ENCODE results near the gene AXIN2. TPM values are rescaled to one million over a fixed set of nuclear protein-coding genes. Genes with fewer than 3 reads are reported as not detected.
A peak's percentile ranks its signal among the peaks of the same experiment; 100 is the strongest.

The AXIN2 gene
- total and polyA plus RNA-seq, 10 of the 15 experiments (the other 5 are each of a cell fraction or from before 2014, with no cell fraction given), result 0.47 to 7.8 (median 3.1) TPM

GRCh38 chr17:65553646-65554552 lies 7.5 kb downstream of the AXIN2 start:
- Histone ChIP-seq H3K9ac (ENCODE audit: control insufficient read depth, insufficient read depth, low read length) (no peak overlapping the region), H3K27me3 (replicated peaks in 1 of 2; ENCODE audit: control insufficient read depth in 2 of 2, insufficient read depth in 2 of 2, low read length in 1 of 2) (no peaks in the 10 kb centered on the region), H3K4me1 (ENCODE audit: control insufficient read depth, insufficient read depth, low read length) (peaks cover 4% of the 10 kb centered on the region; the same call in 1 of the 2 replicates), H3K9me3 (replicated peaks; ENCODE audit: control insufficient read depth, insufficient read depth, low read length) (no peaks in the 10 kb centered on the region), H2AFZ (ENCODE audit: control insufficient read depth, low read depth, low read length) (no peak overlapping the region), H3K79me2 (ENCODE audit: control insufficient read depth, insufficient read depth, low read length) (no peaks in the 10 kb centered on the region), H3K4me3 (no peak overlapping the region), H4K20me1 (ENCODE audit: control insufficient read depth, insufficient read depth) (no peaks in the 10 kb centered on the region; the same call in 1 of the 2 replicates), H3K4me2 (ENCODE audit: control insufficient read depth, insufficient read depth) (peak overlapping the region; percentile 15), H3K27ac (ENCODE audit: control insufficient read depth, insufficient read depth) (no peak overlapping the region), H3K36me3 (ENCODE audit: control insufficient read depth in 2 of 2, insufficient read depth in 2 of 2, low read length in 1 of 2) (no peaks in the 10 kb centered on the region; a peak in 1 of 4 replicates)
- POLR2A ChIA-PET, result no interaction called here
- TF ChIP-seq IKZF2 (IDR thresholded peaks at IDR 0.05) (0 out of 4 replicates have a peak, but pooled peaks of 1 of the 2 experiments have one; percentile 2), ZZZ3 (IDR thresholded peaks at IDR 0.05; ENCODE audit: control insufficient read depth, insufficient read length, low read depth) (no peak), RUNX3 (IDR thresholded peaks at IDR 0.05; ENCODE audit: low read length) (0 out of 2 replicates have a peak, but pooled peaks have one; percentile 2)
- no TSS peak for BruUV-seq (replicated peaks)
- no peak for DNase-seq (ENCODE audit: low read depth, low spot score)
- intact Hi-C loops (cut with micrococcal nuclease; ENCODE audit: unreplicated experiment), result no loop called here
- FAIRE-seq, result no peak
- CTCF ChIA-PET, result interaction anchor here (1.4 kb wide), 1 partner anchor 259 kb away, joined by 3 read pairs; no protein-coding TSS in a partner anchor
- 48% methylated on average over 10 of the region's 10 CpGs for WGBS (ENCODE audit: insufficient coverage, insufficient replicate concordance, low lambda C conversion rate, missing lambda C conversion rate)
- RAD21 ChIA-PET (ENCODE audit: unreplicated experiment), result interaction anchor here (1.2 kb wide), 1 partner anchor 241 kb away, joined by 3 read pairs; no protein-coding TSS in a partner anchor
- ATAC-seq, result 0 out of 3 replicates have a peak, but pooled peaks have one; percentile 1
- in situ Hi-C loops (cut with MboI), result loop anchor here (5.0 to 25.0 kb wide), 2 partner anchors 257 to 592 kb away; no protein-coding TSS in a partner anchor
- SMC1A ChIA-PET (ENCODE audit: uncharacterized antibody, unreplicated experiment), result no interaction called here

- H3K9ac ChIP-seq (ENCODE audit: control insufficient read depth, insufficient read depth, low read length), result no peak overlapping the region
- peaks cover 4% of the 10 kb centered on the region; the same call in 1 of the 2 replicates for H3K4me1 ChIP-seq (ENCODE audit: control insufficient read depth, insufficient read depth, low read length)
- in situ Hi-C loops (cut with MboI) (loop anchor here (5.0 to 25.0 kb wide), 2 partner anchors 256 to 591 kb away; no protein-coding TSS in a partner anchor), intact Hi-C loops (cut with micrococcal nuclease; ENCODE audit: unreplicated experiment) (no loop called here)
- FAIRE-seq, result no peak
- no peak overlapping the region for H3K4me3 ChIP-seq
- SMC1A ChIA-PET (ENCODE audit: uncharacterized antibody, unreplicated experiment), result no interaction called here
- H3K27me3 ChIP-seq (replicated peaks in 1 of 2; ENCODE audit: control insufficient read depth in 2 of 2, insufficient read depth in 2 of 2, low read length in 1 of 2), result no peaks in the 10 kb centered on the region
- peak overlapping the region; percentile 15 for H3K4me2 ChIP-seq (ENCODE audit: control insufficient read depth, insufficient read depth)
- H2AFZ ChIP-seq (ENCODE audit: control insufficient read depth, low read depth, low read length), result no peak overlapping the region
- POLR2A ChIA-PET, result no interaction called here
- no peaks in the 10 kb centered on the region; a peak in 1 of 4 replicates for H3K36me3 ChIP-seq (ENCODE audit: control insufficient read depth in 2 of 2, insufficient read depth in 2 of 2, low read length in 1 of 2)
- H3K79me2 ChIP-seq (ENCODE audit: control insufficient read depth, insufficient read depth, low read length), result no peaks in the 10 kb centered on the region
- BruUV-seq (replicated peaks), result no TSS peak
- no peak overlapping the region for H3K27ac ChIP-seq (ENCODE audit: control insufficient read depth, insufficient read depth)
- ATAC-seq, result peak; percentile 7; the same call in 2 of the 3 replicates
- no peaks in the 10 kb centered on the region; the same call in 1 of the 2 replicates for H4K20me1 ChIP-seq (ENCODE audit: control insufficient read depth, insufficient read depth)
- 33% methylated on average over 6 of the region's 6 CpGs for WGBS (ENCODE audit: insufficient coverage, insufficient replicate concordance, low lambda C conversion rate, missing lambda C conversion rate)
- no peaks in the 10 kb centered on the region for H3K9me3 ChIP-seq (replicated peaks; ENCODE audit: control insufficient read depth, insufficient read depth, low read length)
- CTCF ChIA-PET, result interaction anchor here (1.0 to 1.4 kb wide), 2 partner anchors 13 to 259 kb away, joined by 3 to 5 read pairs; no protein-coding TSS in a partner anchor
- RAD21 ChIA-PET (ENCODE audit: unreplicated experiment), result interaction anchor here (1.2 kb wide), 1 partner anchor 241 kb away, joined by 3 read pairs; no protein-coding TSS in a partner anchor
- DNase-seq (ENCODE audit: low read depth, low spot score), result no peak
- TF ChIP-seq GABPA (IDR thresholded peaks at IDR 0.05; ENCODE audit: low read depth) (no peak), NR2F1 (conservative IDR thresholded peaks at IDR 0.05) (0 out of 2 replicates have a peak, but pooled peaks have one; percentile 15), PAX8 (IDR thresholded peaks at IDR 0.05) (no peak), RUNX3 (IDR thresholded peaks at IDR 0.05; ENCODE audit: low read length) (peak; percentile 55), HDAC6 (IDR thresholded peaks at IDR 0.05; ENCODE audit: unreplicated experiment) (no peak), CEBPZ (IDR thresholded peaks at IDR 0.05; ENCODE audit: low read depth, low read length) (no peak), NFIC (IDR thresholded peaks at IDR 0.05; ENCODE audit: low read depth, low read length) (peak; percentile 36; the same call in 1 of the 2 replicates)
Observed at GRCh38 chr17:65553009-65553645, 8.3 kb downstream of the AXIN2 start.
